ENCODE results near the gene NUP98.
A peak's percentile ranks its signal among the peaks of the same experiment; 100 is the strongest.
"Not testable (repeated sequence)": the region's sequence is repeated elsewhere in the genome, so short reads cannot be mapped to it uniquely, and the experiment has no call there.

NUP98 gene

DNA sequence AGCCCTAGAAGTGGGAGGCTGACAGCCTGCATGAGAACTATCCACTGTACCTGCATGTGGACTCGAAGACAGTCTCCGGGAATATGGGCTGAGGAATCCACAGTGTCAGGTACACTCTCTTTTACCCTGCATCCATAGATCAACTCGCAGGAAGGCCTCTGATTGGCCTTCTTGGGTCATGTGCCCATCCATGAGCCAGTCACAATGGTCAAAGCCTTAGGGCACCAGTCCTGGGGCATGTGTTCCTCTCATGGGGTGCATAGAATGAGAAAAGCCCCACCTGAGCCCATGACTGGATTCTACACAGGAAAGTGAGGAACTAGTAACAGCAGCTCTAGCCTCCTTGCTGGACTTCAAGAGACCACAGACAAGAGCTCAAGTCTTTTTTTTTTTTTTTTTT lies 141.8 kb downstream of the NUP98 start:
- Histone ChIP-seq H3K4me1 (ENCODE audit: control insufficient read depth in 1 of 2, insufficient read depth in 2 of 2, low read length in 2 of 2) (no peaks in the 10 kb centered on the region), H3K27me3 (ENCODE audit: control insufficient read depth in 1 of 2, insufficient read depth in 2 of 2, low read length in 2 of 2) (no peaks in the 10 kb centered on the region), H3K27ac (ENCODE audit: low read depth, low read length) (no peak overlapping the region), H3K9ac (ENCODE audit: low read depth in 1 of 2, low read length in 2 of 2) (no peak overlapping the region), H3K36me3 (ENCODE audit: control insufficient read depth in 1 of 2, insufficient read depth in 2 of 2, low read length in 2 of 2) (no peaks in the 10 kb centered on the region), H3K9me3 (ENCODE audit: control insufficient read depth in 1 of 2, low read length in 2 of 2) (no peaks in the 10 kb centered on the region), H3K4me3 (ENCODE audit: low read depth in 1 of 2, low read length in 2 of 2) (no peak overlapping the region)

- not testable (repeated sequence) for H3K36me3 ChIP-seq (ENCODE audit: control insufficient read depth in 1 of 2, insufficient read depth in 2 of 2, low read length in 2 of 2); H3K27ac ChIP-seq (ENCODE audit: low read depth, low read length); H3K27me3 ChIP-seq (ENCODE audit: control insufficient read depth in 1 of 2, insufficient read depth in 2 of 2, low read length in 2 of 2); H3K4me1 ChIP-seq (ENCODE audit: control insufficient read depth in 1 of 2, insufficient read depth in 2 of 2, low read length in 2 of 2); H3K9me3 ChIP-seq (ENCODE audit: control insufficient read depth in 1 of 2, low read length in 2 of 2); H3K9ac ChIP-seq (ENCODE audit: low read depth in 1 of 2, low read length in 2 of 2); H3K4me3 ChIP-seq (ENCODE audit: low read depth in 1 of 2, low read length in 2 of 2)
These were observed 144.8 kb downstream of the NUP98 start for GRCh38 chr11:3652514-3652913.

DNA sequence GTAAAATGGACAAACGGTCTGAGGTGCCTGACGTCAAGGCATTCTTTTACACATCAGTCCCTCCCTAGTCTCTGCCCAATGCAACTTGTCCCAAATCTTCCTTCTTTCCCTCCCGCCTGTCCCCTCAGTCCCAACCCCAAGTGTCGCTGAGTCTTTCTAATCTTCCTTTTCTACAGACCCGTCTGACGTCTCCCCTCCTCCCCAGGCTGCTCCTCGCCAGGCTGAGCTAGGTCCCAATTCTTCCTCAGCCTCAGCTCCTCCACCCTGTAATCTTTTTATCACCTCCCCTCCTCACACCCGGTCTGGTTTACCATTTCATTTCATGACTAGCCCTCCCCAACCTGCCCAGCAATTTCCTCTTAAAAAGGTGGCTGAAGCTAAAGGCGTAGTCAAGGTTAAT lies 148.0 kb downstream of the NUP98 start:
- H3K27ac ChIP-seq (ENCODE audit: low read depth, low read length); H3K4me3 ChIP-seq (ENCODE audit: low read depth in 1 of 2, low read length in 2 of 2); H3K4me1 ChIP-seq (ENCODE audit: control insufficient read depth in 1 of 2, insufficient read depth in 2 of 2, low read length in 2 of 2); H3K36me3 ChIP-seq (ENCODE audit: control insufficient read depth in 1 of 2, insufficient read depth in 2 of 2, low read length in 2 of 2); H3K27me3 ChIP-seq (ENCODE audit: control insufficient read depth in 1 of 2, insufficient read depth in 2 of 2, low read length in 2 of 2); H3K9ac ChIP-seq (ENCODE audit: low read depth in 1 of 2, low read length in 2 of 2); H3K9me3 ChIP-seq (ENCODE audit: control insufficient read depth in 1 of 2, low read length in 2 of 2): not testable (repeated sequence)

- H3K9me3 ChIP-seq (ENCODE audit: control insufficient read depth in 1 of 2, low read length in 2 of 2); H3K27ac ChIP-seq (ENCODE audit: low read depth, low read length); H3K4me3 ChIP-seq (ENCODE audit: low read depth in 1 of 2, low read length in 2 of 2); H3K27me3 ChIP-seq (ENCODE audit: control insufficient read depth in 1 of 2, insufficient read depth in 2 of 2, low read length in 2 of 2); H3K4me1 ChIP-seq (ENCODE audit: control insufficient read depth in 1 of 2, insufficient read depth in 2 of 2, low read length in 2 of 2); H3K9ac ChIP-seq (ENCODE audit: low read depth in 1 of 2, low read length in 2 of 2); H3K36me3 ChIP-seq (ENCODE audit: control insufficient read depth in 1 of 2, insufficient read depth in 2 of 2, low read length in 2 of 2): not testable (repeated sequence)
These were observed 148.5 kb downstream of the NUP98 start for GRCh38 chr11:3648843-3649242.

DNA sequence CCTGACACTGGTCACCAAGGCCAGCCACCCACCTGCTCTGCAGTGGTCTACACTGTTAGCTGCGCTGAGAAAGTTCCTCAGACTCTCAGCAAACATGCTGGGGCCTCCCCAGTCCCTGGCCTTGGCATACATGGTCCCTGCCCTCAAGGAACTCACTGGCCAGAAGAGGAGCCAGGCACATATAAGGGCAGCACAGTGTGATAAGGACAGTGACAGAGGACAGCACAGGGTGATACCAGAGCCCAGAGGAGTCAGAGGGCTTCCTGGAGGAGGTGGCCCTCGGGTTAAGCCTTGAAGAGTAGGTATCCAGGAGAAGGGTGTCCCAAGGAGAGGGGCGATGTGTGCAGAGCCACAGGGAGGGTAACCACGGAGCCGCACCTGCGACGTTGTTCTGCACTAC lies 151.8 kb downstream of the NUP98 start:
- no peak overlapping the region for H3K4me3 ChIP-seq (ENCODE audit: low read depth in 1 of 2, low read length in 2 of 2)

DNA sequence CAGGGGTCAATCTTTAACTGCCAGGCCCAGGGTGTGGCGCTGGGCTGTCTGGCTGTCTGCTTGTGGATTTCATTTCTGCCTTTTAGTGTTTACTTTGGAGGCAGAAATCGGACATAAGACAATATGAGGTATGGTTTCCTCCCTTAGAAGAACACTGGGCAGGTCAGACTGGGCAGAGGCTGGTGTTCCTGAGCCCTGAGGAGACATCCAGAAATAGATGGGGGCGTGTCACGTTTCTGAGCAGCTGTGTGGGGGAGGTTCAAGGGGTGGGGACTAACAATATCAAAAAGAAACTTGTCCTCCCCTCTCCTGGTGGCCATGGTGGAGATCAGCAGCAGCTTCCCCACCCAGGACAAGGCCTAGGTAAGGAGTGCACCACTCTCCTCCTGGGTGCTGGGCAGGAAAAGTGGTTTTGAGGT lies 152.5 kb downstream of the NUP98 start, which contains the start of gene ART1:
Gene ART1 (plus strand): TSS at position 312 of the 419 bp plus-strand sequence. CDS start 14,086 bp downstream, outside the sequence.
- no peaks in the 10 kb centered on the region for H3K9me3 ChIP-seq (ENCODE audit: control insufficient read depth in 1 of 2, low read length in 2 of 2)
- H3K9ac ChIP-seq (ENCODE audit: low read depth in 1 of 2, low read length in 2 of 2) = no peak within 1 kb of the TSS
- peaks cover 10% of the 10 kb centered on the region in 2 donors for H3K27me3 ChIP-seq (ENCODE audit: control insufficient read depth in 1 of 2, insufficient read depth in 2 of 2, low read length in 2 of 2)
- no peak within 1 kb of the TSS for H3K4me3 ChIP-seq (ENCODE audit: low read depth in 1 of 2, low read length in 2 of 2)
- peaks cover 8 to 14% of the 10 kb centered on the region in 2 donors for H3K4me1 ChIP-seq (ENCODE audit: control insufficient read depth in 1 of 2, insufficient read depth in 2 of 2, low read length in 2 of 2)
- no peaks in the 10 kb centered on the region for H3K36me3 ChIP-seq (ENCODE audit: control insufficient read depth in 1 of 2, insufficient read depth in 2 of 2, low read length in 2 of 2)
- H3K27ac ChIP-seq (ENCODE audit: low read depth, low read length) = no peak within 1 kb of the TSS

More for the DNA sequence above, 151.8 kb downstream of the NUP98 start:
- no peak overlapping the region for H3K27ac ChIP-seq (ENCODE audit: low read depth, low read length)
- H3K36me3 ChIP-seq (ENCODE audit: control insufficient read depth in 1 of 2, insufficient read depth in 2 of 2, low read length in 2 of 2) = no peaks in the 10 kb centered on the region
- no peak overlapping the region for H3K9ac ChIP-seq (ENCODE audit: low read depth in 1 of 2, low read length in 2 of 2)
- peaks cover 8 to 14% of the 10 kb centered on the region in 2 donors for H3K4me1 ChIP-seq (ENCODE audit: control insufficient read depth in 1 of 2, insufficient read depth in 2 of 2, low read length in 2 of 2)
- H3K27me3 ChIP-seq (ENCODE audit: control insufficient read depth in 1 of 2, insufficient read depth in 2 of 2, low read length in 2 of 2) = peaks cover 10% of the 10 kb centered on the region in 2 donors
- H3K9me3 ChIP-seq (ENCODE audit: control insufficient read depth in 1 of 2, low read length in 2 of 2) = no peaks in the 10 kb centered on the region

DNA sequence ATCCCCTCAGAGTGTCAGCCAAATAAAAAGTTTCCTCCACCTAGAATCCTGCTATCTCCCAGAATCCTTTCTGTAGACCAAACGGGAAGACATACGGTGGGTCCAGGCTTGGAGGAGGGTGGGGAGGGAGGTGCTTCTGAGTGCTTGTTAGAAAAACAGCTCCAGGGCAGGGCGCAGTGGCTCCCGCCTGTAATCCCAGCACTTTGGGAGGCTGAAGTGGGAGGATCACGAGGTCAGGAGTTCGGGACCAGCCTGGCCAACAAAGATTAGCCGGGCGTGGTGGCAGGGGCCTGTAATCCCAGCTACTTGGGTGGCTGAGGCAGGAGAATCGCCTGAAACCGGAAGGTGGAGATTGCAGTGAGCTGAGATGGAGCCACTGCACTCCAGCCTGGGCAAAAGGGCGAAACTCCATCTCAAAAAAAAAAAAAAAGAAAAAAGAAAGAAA lies 154.2 kb downstream of the NUP98 start:
- not testable (repeated sequence) for H3K27ac ChIP-seq (ENCODE audit: low read depth, low read length); H3K27me3 ChIP-seq (ENCODE audit: control insufficient read depth in 1 of 2, insufficient read depth in 2 of 2, low read length in 2 of 2); H3K36me3 ChIP-seq (ENCODE audit: control insufficient read depth in 1 of 2, insufficient read depth in 2 of 2, low read length in 2 of 2); H3K9me3 ChIP-seq (ENCODE audit: control insufficient read depth in 1 of 2, low read length in 2 of 2)
- Histone ChIP-seq H3K4me3 (ENCODE audit: low read depth in 1 of 2, low read length in 2 of 2) (peak overlapping the region; percentile 66 to 68), H3K9ac (ENCODE audit: low read depth in 1 of 2, low read length in 2 of 2) (peak overlapping the region in 1 of 2 donors; percentile 37), H3K4me1 (ENCODE audit: control insufficient read depth in 1 of 2, insufficient read depth in 2 of 2, low read length in 2 of 2) (peaks cover 8 to 14% of the 10 kb centered on the region in 2 donors)

DNA sequence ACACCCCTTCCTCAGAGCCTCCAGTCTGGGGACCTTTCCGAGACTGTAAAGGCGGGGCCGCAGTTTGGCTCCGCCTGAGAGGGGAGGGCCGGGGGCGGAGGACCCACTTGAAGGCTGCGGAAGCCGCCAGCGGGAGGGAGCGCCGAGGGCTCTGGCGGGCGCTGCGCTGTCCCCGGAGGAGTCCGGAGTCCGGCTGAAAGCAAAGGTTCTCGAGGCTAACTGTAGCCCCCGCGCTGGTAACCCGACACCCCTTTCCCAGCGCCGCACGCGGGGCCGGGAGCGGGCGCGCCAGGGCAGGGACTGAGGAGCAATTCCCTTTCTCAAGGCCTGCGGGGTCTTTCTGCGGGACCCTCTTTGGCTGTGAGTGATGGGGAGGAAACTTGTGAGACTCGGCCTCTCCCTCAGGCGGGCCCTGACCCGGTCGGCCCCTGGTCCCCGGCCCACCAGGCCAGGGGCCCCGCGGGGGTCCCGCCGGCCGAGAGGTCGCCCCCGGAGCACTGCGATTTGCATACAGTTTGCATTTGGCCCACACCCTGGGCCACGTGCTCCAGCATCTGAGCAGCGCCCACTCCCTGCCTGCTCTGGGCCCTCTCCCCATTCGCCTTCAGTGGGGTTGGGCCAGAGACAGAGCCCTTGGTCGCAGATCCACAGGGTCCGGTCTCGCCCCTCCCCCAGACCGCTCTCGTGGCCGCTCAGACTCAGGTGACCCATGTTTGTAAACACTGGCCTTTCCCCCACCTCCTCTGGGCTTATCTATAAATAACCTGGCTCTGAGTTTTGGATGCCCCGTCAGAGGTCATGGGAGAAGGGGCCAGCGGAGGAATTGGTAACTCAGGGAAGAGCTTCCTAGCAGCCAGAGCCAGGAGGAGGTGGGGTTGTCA lies 155.0 kb downstream of the NUP98 start:
- H3K36me3 ChIP-seq (ENCODE audit: control insufficient read depth in 1 of 2, insufficient read depth in 2 of 2, low read length in 2 of 2) = no peaks in the 10 kb centered on the region
- H3K27ac ChIP-seq (ENCODE audit: low read depth, low read length) = no peak overlapping the region
- H3K27me3 ChIP-seq (ENCODE audit: control insufficient read depth in 1 of 2, insufficient read depth in 2 of 2, low read length in 2 of 2) = peaks cover 6 to 10% of the 10 kb centered on the region in 2 donors
- H3K9ac ChIP-seq (ENCODE audit: low read depth in 1 of 2, low read length in 2 of 2) = peak overlapping the region; percentile 18 to 37
- peak overlapping the region; percentile 66 to 68 for H3K4me3 ChIP-seq (ENCODE audit: low read depth in 1 of 2, low read length in 2 of 2)
- H3K9me3 ChIP-seq (ENCODE audit: control insufficient read depth in 1 of 2, low read length in 2 of 2) = no peaks in the 10 kb centered on the region
- H3K4me1 ChIP-seq (ENCODE audit: control insufficient read depth in 1 of 2, insufficient read depth in 2 of 2, low read length in 2 of 2) = peaks cover 8 to 14% of the 10 kb centered on the region in 2 donors

- peaks cover 5 to 10% of the 10 kb centered on the region in 2 donors for H3K27me3 ChIP-seq (ENCODE audit: control insufficient read depth in 1 of 2, insufficient read depth in 2 of 2, low read length in 2 of 2)
- H3K9me3 ChIP-seq (ENCODE audit: control insufficient read depth in 1 of 2, low read length in 2 of 2) = no peaks in the 10 kb centered on the region
- H3K4me1 ChIP-seq (ENCODE audit: control insufficient read depth in 1 of 2, insufficient read depth in 2 of 2, low read length in 2 of 2) = peaks cover 8 to 14% of the 10 kb centered on the region in 2 donors
- peak within 1 kb of the TSS; percentile 18 to 37 for H3K9ac ChIP-seq (ENCODE audit: low read depth in 1 of 2, low read length in 2 of 2)
- no peak within 1 kb of the TSS for H3K27ac ChIP-seq (ENCODE audit: low read depth, low read length)
- no peaks in the 10 kb centered on the region for H3K36me3 ChIP-seq (ENCODE audit: control insufficient read depth in 1 of 2, insufficient read depth in 2 of 2, low read length in 2 of 2)
- H3K4me3 ChIP-seq (ENCODE audit: low read depth in 1 of 2, low read length in 2 of 2) = peak within 1 kb of the TSS; percentile 66 to 68
These were observed 155.7 kb downstream of the NUP98 start, which contains the start of gene ART5 for GRCh38 chr11:3641701-3642070. Gene ART5 (minus strand): TSS chr11:3641992. CDS start chr11:3641862, 130 bp downstream.

GRCh38 chr11:3641191-3641590 lies 156.2 kb downstream of the NUP98 start:
- H3K27me3 ChIP-seq (ENCODE audit: control insufficient read depth in 1 of 2, insufficient read depth in 2 of 2, low read length in 2 of 2) = peaks cover 3 to 10% of the 10 kb centered on the region in 2 donors

More at GRCh38 chr11:3641191-3641590, 156.2 kb downstream of the NUP98 start:
- Histone ChIP-seq H3K27ac (ENCODE audit: low read depth, low read length) (no peak overlapping the region), H3K4me1 (ENCODE audit: control insufficient read depth in 1 of 2, insufficient read depth in 2 of 2, low read length in 2 of 2) (peaks cover 8 to 14% of the 10 kb centered on the region in 2 donors), H3K36me3 (ENCODE audit: control insufficient read depth in 1 of 2, insufficient read depth in 2 of 2, low read length in 2 of 2) (no peaks in the 10 kb centered on the region), H3K4me3 (ENCODE audit: low read depth in 1 of 2, low read length in 2 of 2) (no peak overlapping the region), H3K9me3 (ENCODE audit: control insufficient read depth in 1 of 2, low read length in 2 of 2) (no peaks in the 10 kb centered on the region), H3K9ac (ENCODE audit: low read depth in 1 of 2, low read length in 2 of 2) (no peak overlapping the region)

All from duodenal mucosa (tissue), 2 donors.